HFF-Myc (cell line): ENCODE results near the gene HINT3.
"Not testable (repeated sequence)": the region's sequence is repeated elsewhere in the genome, so short reads cannot be mapped to it uniquely, and the experiment has no call there.

Experiments
- DNase-seq: peaks from one replicate; pipeline ENCODE4 v3.0.0-alpha.2; 2011; ENCODE audit warnings: low read depth; ENCODE audit errors: extremely low read depth
- H3K4me3 ChIP-seq: replicated peaks from 2 replicates; pipeline ENCODE4 v1.5.1; 2011; ENCODE audit warnings: low read depth, mild to moderate bottlenecking, control low read depth, low read length
- TF ChIP-seq, protein P1 (sequence below): IDR thresholded peaks from 2 replicates; pipeline ENCODE4 v1.5.1; 2012; ENCODE audit warnings: mild to moderate bottlenecking, low read depth, low read length, control low read depth; ENCODE audit errors: missing control alignments

The HINT3 gene

DNA sequence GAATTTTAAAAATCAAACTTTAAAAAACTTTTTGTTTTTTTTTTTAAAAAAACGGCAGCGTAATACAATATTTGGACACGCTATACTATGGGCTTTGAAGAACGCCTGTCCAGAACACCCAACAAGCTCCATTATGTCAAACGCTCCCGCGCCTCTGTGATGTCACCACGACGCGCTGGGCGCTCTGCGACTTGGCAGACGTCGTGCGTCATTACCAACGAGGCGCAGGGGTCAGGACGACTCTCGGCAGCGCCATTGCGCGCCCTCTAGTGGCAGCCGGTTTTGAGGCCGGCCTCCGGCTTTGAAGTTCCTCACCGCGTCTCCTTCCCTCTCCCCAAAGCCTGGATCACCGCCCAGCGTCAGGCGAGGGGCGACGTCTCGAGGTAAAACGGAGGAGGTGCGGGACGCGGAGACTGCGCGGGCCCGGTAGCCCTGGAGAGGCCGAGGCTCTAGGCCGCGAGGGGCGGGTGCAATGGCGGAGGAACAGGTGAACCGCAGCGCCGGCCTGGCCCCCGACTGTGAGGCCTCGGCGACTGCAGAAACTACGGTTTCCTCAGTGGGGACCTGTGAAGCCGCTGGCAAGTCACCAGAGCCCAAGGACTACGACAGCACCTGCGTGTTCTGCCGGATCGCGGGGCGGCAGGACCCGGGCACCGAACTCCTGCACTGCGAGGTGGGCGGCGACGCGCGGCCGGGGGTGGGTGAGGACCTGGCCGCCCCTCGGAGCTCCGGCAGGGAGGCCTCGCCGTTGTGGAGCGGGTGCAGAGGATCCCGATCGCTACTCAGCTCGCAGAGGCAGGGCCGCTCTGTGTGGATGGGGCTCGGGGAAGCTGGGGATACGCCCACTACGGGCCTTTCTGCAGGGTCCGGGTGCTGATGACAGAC lies at the start of gene HINT3:
TSS of gene HINT3 (plus strand) at position 265 of the 885 bp plus-strand sequence. CDS start at position 473, 208 bp downstream.
- H3K4me3 ChIP-seq = peak within 1 kb of the TSS; percentile 79
- DNase-seq = peak; percentile 93
- TF ChIP-seq, protein P1, sequence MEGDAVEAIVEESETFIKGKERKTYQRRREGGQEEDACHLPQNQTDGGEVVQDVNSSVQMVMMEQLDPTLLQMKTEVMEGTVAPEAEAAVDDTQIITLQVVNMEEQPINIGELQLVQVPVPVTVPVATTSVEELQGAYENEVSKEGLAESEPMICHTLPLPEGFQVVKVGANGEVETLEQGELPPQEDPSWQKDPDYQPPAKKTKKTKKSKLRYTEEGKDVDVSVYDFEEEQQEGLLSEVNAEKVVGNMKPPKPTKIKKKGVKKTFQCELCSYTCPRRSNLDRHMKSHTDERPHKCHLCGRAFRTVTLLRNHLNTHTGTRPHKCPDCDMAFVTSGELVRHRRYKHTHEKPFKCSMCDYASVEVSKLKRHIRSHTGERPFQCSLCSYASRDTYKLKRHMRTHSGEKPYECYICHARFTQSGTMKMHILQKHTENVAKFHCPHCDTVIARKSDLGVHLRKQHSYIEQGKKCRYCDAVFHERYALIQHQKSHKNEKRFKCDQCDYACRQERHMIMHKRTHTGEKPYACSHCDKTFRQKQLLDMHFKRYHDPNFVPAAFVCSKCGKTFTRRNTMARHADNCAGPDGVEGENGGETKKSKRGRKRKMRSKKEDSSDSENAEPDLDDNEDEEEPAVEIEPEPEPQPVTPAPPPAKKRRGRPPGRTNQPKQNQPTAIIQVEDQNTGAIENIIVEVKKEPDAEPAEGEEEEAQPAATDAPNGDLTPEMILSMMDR = peak; percentile 98

DNA sequence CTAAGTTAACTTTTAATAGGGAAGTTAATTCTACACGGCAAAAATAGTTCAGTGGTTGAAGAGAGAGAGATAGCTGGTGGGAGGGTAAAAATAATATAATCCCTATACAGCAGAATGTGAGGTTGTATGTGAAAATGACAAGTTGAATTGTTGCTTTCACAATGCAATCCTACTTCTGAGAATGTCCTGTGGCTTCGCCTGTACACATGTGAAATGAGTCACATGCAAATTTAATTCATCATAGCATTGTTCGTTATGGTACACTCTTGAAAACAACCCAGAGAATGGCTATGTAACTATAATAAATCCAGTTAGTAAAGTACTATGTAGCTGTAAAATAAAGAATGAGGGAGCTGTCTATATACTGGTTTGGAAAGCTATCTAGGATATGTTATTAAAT lies 46.0 kb upstream of the HINT3 start:
- TF ChIP-seq, protein P1 = no peak
- DNase-seq = no peak
- H3K4me3 ChIP-seq = no peak overlapping the region

DNA sequence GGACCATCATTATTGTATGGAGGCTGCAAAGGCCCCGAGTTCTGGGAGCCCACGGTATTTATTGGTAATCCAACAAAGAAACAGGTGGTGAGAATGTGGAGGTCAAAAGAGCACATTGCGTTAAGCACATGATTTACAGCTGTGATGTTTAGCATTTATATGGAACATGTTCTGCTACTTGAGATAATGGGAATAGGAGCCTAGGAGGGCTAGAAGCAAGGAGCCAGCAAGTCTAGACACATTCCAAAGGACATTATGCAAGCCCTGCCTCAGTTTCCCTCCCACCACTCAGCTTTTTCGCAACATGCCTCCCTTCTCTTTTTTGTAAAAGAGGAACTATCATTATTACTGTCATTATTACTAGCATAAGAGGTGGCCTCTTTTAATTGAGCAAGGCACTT lies 45.5 kb upstream of the HINT3 start:
- not testable (repeated sequence) for H3K4me3 ChIP-seq, DNase-seq

DNA sequence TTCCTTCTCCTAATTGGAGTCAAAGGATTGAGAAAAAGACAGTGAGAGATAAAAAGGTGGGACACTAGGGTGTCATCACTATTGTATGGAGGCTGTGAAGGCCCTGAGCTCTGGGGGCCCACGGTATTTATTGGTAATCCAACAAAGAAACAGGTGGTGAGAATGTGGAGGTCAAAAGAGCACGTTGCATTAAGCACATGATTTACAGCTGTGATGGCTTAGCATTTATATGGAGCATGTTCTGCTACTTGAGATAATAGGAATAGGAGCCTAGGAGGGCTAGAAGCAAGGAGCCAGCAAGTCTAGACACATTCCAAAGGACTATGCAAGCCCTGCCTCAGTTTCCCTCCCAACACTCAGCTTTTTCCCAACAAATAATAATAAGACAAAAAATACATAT lies 44.1 kb upstream of the HINT3 start:
- DNase-seq, H3K4me3 ChIP-seq: not testable (repeated sequence)

DNA sequence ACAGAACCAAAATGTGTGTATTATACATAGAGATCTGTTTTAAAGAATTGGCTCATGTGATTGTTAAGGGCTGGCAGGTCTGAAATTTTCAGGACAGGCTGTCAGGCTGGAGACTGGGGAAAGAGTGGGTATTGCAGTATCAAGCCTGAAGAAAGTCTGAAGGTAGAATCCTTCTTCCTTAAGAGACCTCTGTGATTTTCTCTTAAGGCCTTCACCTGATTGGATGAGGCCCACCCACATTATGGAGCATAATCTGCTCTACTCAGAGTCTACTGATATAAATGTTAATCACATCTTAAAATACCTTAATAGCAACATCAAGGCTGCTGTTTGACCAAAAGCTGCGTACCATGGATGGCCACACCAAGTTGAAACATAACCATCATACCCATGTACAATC lies 43.4 kb upstream of the HINT3 start:
- no peak overlapping the region for H3K4me3 ChIP-seq
- TF ChIP-seq, protein P1 = no peak
- no peak for DNase-seq

DNA sequence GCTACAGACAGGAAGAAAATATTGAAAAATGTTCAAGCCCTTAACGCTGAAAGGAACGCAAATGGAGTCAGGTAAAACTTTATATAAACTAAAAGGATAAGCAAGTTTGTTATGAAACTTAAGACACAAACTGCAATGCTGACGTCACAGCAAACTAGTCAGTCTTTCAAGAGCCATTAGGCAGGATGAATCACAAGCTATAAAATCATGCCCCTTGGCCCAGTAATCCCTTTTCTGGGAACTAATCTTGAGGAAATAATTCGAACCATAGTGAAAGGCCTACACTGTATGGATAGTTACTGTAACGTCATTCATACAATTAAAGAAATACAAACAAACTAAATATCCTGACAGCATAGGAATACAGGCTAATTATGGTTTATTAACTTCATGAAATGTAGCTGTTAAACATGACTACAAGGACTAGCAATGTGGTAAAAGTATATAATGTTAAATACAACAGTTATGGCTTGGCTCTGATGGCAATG lies 42.7 kb upstream of the HINT3 start:
- peak; percentile 99 for DNase-seq
- H3K4me3 ChIP-seq = no peak overlapping the region
- TF ChIP-seq, protein P1 = no peak

DNA sequence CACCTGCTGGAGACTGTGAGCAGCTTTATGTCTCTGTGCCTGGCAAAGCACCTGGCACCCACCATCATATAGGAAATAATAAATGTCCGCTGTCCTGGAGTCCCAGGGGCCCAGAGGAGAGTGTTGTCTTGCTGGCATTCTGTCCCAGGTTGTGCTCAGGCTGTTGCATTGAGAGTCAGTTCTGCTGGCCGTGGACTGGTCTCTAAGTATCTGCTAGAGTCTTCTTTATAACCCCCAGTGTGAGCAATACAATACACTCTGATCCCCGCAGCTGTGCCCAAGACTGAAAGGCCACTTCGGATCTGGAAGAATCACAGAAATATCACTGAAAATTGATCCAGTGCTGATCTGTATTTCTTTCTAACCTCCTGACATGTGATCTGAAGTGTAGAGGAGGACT lies 38.3 kb upstream of the HINT3 start:
- no peak for DNase-seq
- no peak overlapping the region for H3K4me3 ChIP-seq
- TF ChIP-seq, protein P1 = no peak
